ENCODE results near the gene OR14I1.

The OR14I1 gene

GRCh38 chr1:248702714-248703113 lies at the start of gene OR14I1:
Gene OR14I1 (minus strand): TSS chr1:248702766.
- Histone ChIP-seq H3K36me3 (ENCODE audit: insufficient read depth, low read length) (no peaks in the 10 kb centered on the region), H3K9ac (ENCODE audit: low read length) (no peak within 1 kb of the TSS), H3K27ac (ENCODE audit: low read depth, low read length) (no peak within 1 kb of the TSS), H3K27me3 (ENCODE audit: control insufficient read depth in 1 of 2, insufficient read depth in 2 of 2, low read length in 2 of 2) (no peaks in the 10 kb centered on the region), H3K4me3 (ENCODE audit: low read depth in 1 of 2, low read length in 2 of 2) (no peak within 1 kb of the TSS), H3K9me3 (ENCODE audit: low read length) (no peaks in the 10 kb centered on the region), H3K4me1 (ENCODE audit: insufficient read depth, low read length) (no peaks in the 10 kb centered on the region)

- Histone ChIP-seq H3K9ac (ENCODE audit: low read length) (no peak overlapping the region), H3K9me3 (ENCODE audit: low read length) (no peaks in the 10 kb centered on the region), H3K4me3 (ENCODE audit: low read depth in 1 of 2, low read length in 2 of 2) (no peak overlapping the region), H3K27ac (ENCODE audit: low read depth, low read length) (no peak overlapping the region), H3K27me3 (ENCODE audit: control insufficient read depth in 1 of 2, insufficient read depth in 2 of 2, low read length in 2 of 2) (no peaks in the 10 kb centered on the region), H3K4me1 (ENCODE audit: insufficient read depth, low read length) (no peaks in the 10 kb centered on the region), H3K36me3 (ENCODE audit: insufficient read depth, low read length) (no peaks in the 10 kb centered on the region)
Measured at GRCh38 chr1:248751635-248752034, 49.1 kb upstream of the OR14I1 start.

- Histone ChIP-seq H3K27ac (ENCODE audit: low read depth, low read length) (no peak overlapping the region), H3K27me3 (ENCODE audit: control insufficient read depth in 1 of 2, insufficient read depth in 2 of 2, low read length in 2 of 2) (no peaks in the 10 kb centered on the region), H3K36me3 (ENCODE audit: insufficient read depth, low read length) (no peaks in the 10 kb centered on the region)
Measured at GRCh38 chr1:248751142-248751541, 48.6 kb upstream of the OR14I1 start.

GRCh38 chr1:248750496-248750895 lies 47.9 kb upstream of the OR14I1 start:
- no peaks in the 10 kb centered on the region for H3K4me1 ChIP-seq (ENCODE audit: insufficient read depth, low read length)
- no peak overlapping the region for H3K4me3 ChIP-seq (ENCODE audit: low read depth in 1 of 2, low read length in 2 of 2)
- no peaks in the 10 kb centered on the region for H3K36me3 ChIP-seq (ENCODE audit: insufficient read depth, low read length)
- no peak overlapping the region for H3K27ac ChIP-seq (ENCODE audit: low read depth, low read length)
- H3K9me3 ChIP-seq (ENCODE audit: low read length): no peaks in the 10 kb centered on the region
- no peaks in the 10 kb centered on the region for H3K27me3 ChIP-seq (ENCODE audit: control insufficient read depth in 1 of 2, insufficient read depth in 2 of 2, low read length in 2 of 2)
- H3K9ac ChIP-seq (ENCODE audit: low read length): no peak overlapping the region

More at GRCh38 chr1:248751142-248751541, 48.6 kb upstream of the OR14I1 start:
- Histone ChIP-seq H3K4me3 (ENCODE audit: low read depth in 1 of 2, low read length in 2 of 2) (no peak overlapping the region), H3K4me1 (ENCODE audit: insufficient read depth, low read length) (no peaks in the 10 kb centered on the region), H3K9me3 (ENCODE audit: low read length) (no peaks in the 10 kb centered on the region), H3K9ac (ENCODE audit: low read length) (no peak overlapping the region)

GRCh38 chr1:248748211-248748610 lies 45.6 kb upstream of the OR14I1 start:
- Histone ChIP-seq H3K27ac (ENCODE audit: low read depth, low read length) (no peak overlapping the region), H3K4me3 (ENCODE audit: low read depth in 1 of 2, low read length in 2 of 2) (no peak overlapping the region), H3K36me3 (ENCODE audit: insufficient read depth, low read length) (no peaks in the 10 kb centered on the region), H3K9ac (ENCODE audit: low read length) (no peak overlapping the region), H3K9me3 (ENCODE audit: low read length) (no peaks in the 10 kb centered on the region), H3K4me1 (ENCODE audit: insufficient read depth, low read length) (no peaks in the 10 kb centered on the region), H3K27me3 (ENCODE audit: control insufficient read depth in 1 of 2, insufficient read depth in 2 of 2, low read length in 2 of 2) (no peaks in the 10 kb centered on the region)

- Histone ChIP-seq H3K36me3 (ENCODE audit: insufficient read depth, low read length) (no peaks in the 10 kb centered on the region), H3K27me3 (ENCODE audit: control insufficient read depth in 1 of 2, insufficient read depth in 2 of 2, low read length in 2 of 2) (no peaks in the 10 kb centered on the region), H3K27ac (ENCODE audit: low read depth, low read length) (no peak overlapping the region), H3K4me3 (ENCODE audit: low read depth in 1 of 2, low read length in 2 of 2) (no peak overlapping the region), H3K4me1 (ENCODE audit: insufficient read depth, low read length) (no peaks in the 10 kb centered on the region), H3K9ac (ENCODE audit: low read length) (no peak overlapping the region), H3K9me3 (ENCODE audit: low read length) (no peaks in the 10 kb centered on the region)
Measured at GRCh38 chr1:248740876-248741275, 38.3 kb upstream of the OR14I1 start.

- Histone ChIP-seq H3K9me3 (ENCODE audit: low read length) (no peaks in the 10 kb centered on the region), H3K4me3 (ENCODE audit: low read depth in 1 of 2, low read length in 2 of 2) (no peak overlapping the region), H3K9ac (ENCODE audit: low read length) (no peak overlapping the region), H3K27ac (ENCODE audit: low read depth, low read length) (no peak overlapping the region), H3K36me3 (ENCODE audit: insufficient read depth, low read length) (no peaks in the 10 kb centered on the region), H3K27me3 (ENCODE audit: control insufficient read depth in 1 of 2, insufficient read depth in 2 of 2, low read length in 2 of 2) (no peaks in the 10 kb centered on the region), H3K4me1 (ENCODE audit: insufficient read depth, low read length) (no peaks in the 10 kb centered on the region)
Measured at GRCh38 chr1:248739572-248740205, 37.1 kb upstream of the OR14I1 start.

- Histone ChIP-seq H3K9me3 (ENCODE audit: low read length) (no peaks in the 10 kb centered on the region), H3K4me3 (ENCODE audit: low read depth in 1 of 2, low read length in 2 of 2) (no peak overlapping the region), H3K27me3 (ENCODE audit: control insufficient read depth in 1 of 2, insufficient read depth in 2 of 2, low read length in 2 of 2) (no peaks in the 10 kb centered on the region), H3K4me1 (ENCODE audit: insufficient read depth, low read length) (no peaks in the 10 kb centered on the region), H3K9ac (ENCODE audit: low read length) (no peak overlapping the region), H3K36me3 (ENCODE audit: insufficient read depth, low read length) (no peaks in the 10 kb centered on the region), H3K27ac (ENCODE audit: low read depth, low read length) (no peak overlapping the region)
Measured at GRCh38 chr1:248737457-248737856, 34.9 kb upstream of the OR14I1 start.

GRCh38 chr1:248736977-248737376 lies 34.4 kb upstream of the OR14I1 start:
- H3K4me3 ChIP-seq (ENCODE audit: low read depth in 1 of 2, low read length in 2 of 2): no peak overlapping the region
- H3K36me3 ChIP-seq (ENCODE audit: insufficient read depth, low read length): no peaks in the 10 kb centered on the region
- H3K27me3 ChIP-seq (ENCODE audit: control insufficient read depth in 1 of 2, insufficient read depth in 2 of 2, low read length in 2 of 2): no peaks in the 10 kb centered on the region
- H3K9me3 ChIP-seq (ENCODE audit: low read length): no peaks in the 10 kb centered on the region
- H3K4me1 ChIP-seq (ENCODE audit: insufficient read depth, low read length): no peaks in the 10 kb centered on the region
- H3K9ac ChIP-seq (ENCODE audit: low read length): no peak overlapping the region
- no peak overlapping the region for H3K27ac ChIP-seq (ENCODE audit: low read depth, low read length)

- Histone ChIP-seq H3K36me3 (ENCODE audit: insufficient read depth, low read length) (no peaks in the 10 kb centered on the region), H3K9ac (ENCODE audit: low read length) (no peak overlapping the region), H3K4me1 (ENCODE audit: insufficient read depth, low read length) (no peaks in the 10 kb centered on the region), H3K27ac (ENCODE audit: low read depth, low read length) (no peak overlapping the region), H3K27me3 (ENCODE audit: control insufficient read depth in 1 of 2, insufficient read depth in 2 of 2, low read length in 2 of 2) (no peaks in the 10 kb centered on the region), H3K9me3 (ENCODE audit: low read length) (no peaks in the 10 kb centered on the region), H3K4me3 (ENCODE audit: low read depth in 1 of 2, low read length in 2 of 2) (no peak overlapping the region)
Measured at GRCh38 chr1:248733566-248733965, 31.0 kb upstream of the OR14I1 start.

GRCh38 chr1:248730507-248731335 lies 28.2 kb upstream of the OR14I1 start:
- H3K4me1 ChIP-seq (ENCODE audit: insufficient read depth, low read length): no peaks in the 10 kb centered on the region
- H3K27ac ChIP-seq (ENCODE audit: low read depth, low read length): no peak overlapping the region
- no peaks in the 10 kb centered on the region for H3K27me3 ChIP-seq (ENCODE audit: control insufficient read depth in 1 of 2, insufficient read depth in 2 of 2, low read length in 2 of 2)
- no peak overlapping the region for H3K9ac ChIP-seq (ENCODE audit: low read length)
- no peak overlapping the region for H3K4me3 ChIP-seq (ENCODE audit: low read depth in 1 of 2, low read length in 2 of 2)
- H3K36me3 ChIP-seq (ENCODE audit: insufficient read depth, low read length): no peaks in the 10 kb centered on the region
- H3K9me3 ChIP-seq (ENCODE audit: low read length): no peaks in the 10 kb centered on the region

- Histone ChIP-seq H3K4me1 (ENCODE audit: insufficient read depth, low read length) (no peaks in the 10 kb centered on the region), H3K27ac (ENCODE audit: low read depth, low read length) (no peak overlapping the region), H3K9ac (ENCODE audit: low read length) (no peak overlapping the region), H3K36me3 (ENCODE audit: insufficient read depth, low read length) (no peaks in the 10 kb centered on the region), H3K9me3 (ENCODE audit: low read length) (no peaks in the 10 kb centered on the region), H3K4me3 (ENCODE audit: low read depth in 1 of 2, low read length in 2 of 2) (no peak overlapping the region), H3K27me3 (ENCODE audit: control insufficient read depth in 1 of 2, insufficient read depth in 2 of 2, low read length in 2 of 2) (no peaks in the 10 kb centered on the region)
Measured at GRCh38 chr1:248714248-248714647, 11.7 kb upstream of the OR14I1 start.
